HG03097 (cell line): ENCODE measurements around the gene GPR132.
"Not testable (repeated sequence)": the region's sequence is repeated elsewhere in the genome, so short reads cannot be mapped to it uniquely, and the experiment has no call there.

ENCODE experiments used
- ATAC-seq: cut with Tn5 transposase; IDR thresholded peaks from one replicate; pipeline ENCODE4 v1.9.1; 2021; ENCODE audit not compliant: unreplicated experiment, low FRiP score

Gene GPR132

GRCh38 chr14:105045710-105046326 lies 19.4 kb downstream of the GPR132 start:
- ATAC-seq: peak; percentile 57

GRCh38 chr14:105043641-105044040 lies 21.6 kb downstream of the GPR132 start:
- no peak for ATAC-seq

GRCh38 chr14:105042813-105043212 lies 22.4 kb downstream of the GPR132 start:
- ATAC-seq: no peak

GRCh38 chr14:105041841-105042765 lies 23.1 kb downstream of the GPR132 start:
- ATAC-seq: no peak

- no peak for ATAC-seq
Measured at GRCh38 chr14:105039458-105040205, 25.6 kb downstream of the GPR132 start.

GRCh38 chr14:105035616-105036015 lies 29.6 kb downstream of the GPR132 start:
- not testable (repeated sequence) for ATAC-seq

- no peak for ATAC-seq
Measured at GRCh38 chr14:105034315-105035039, 30.8 kb downstream of the GPR132 start.

- not testable (repeated sequence) for ATAC-seq
Measured at GRCh38 chr14:105033412-105033900, 31.8 kb downstream of the GPR132 start.

- not testable (repeated sequence) for ATAC-seq
Measured at GRCh38 chr14:105032451-105032901, 32.8 kb downstream of the GPR132 start.

- no peak for ATAC-seq
Measured at GRCh38 chr14:105030836-105031396, 34.3 kb downstream of the GPR132 start.

GRCh38 chr14:105030194-105030593 lies 35.0 kb downstream of the GPR132 start:
- no peak for ATAC-seq

GRCh38 chr14:105029402-105029801 lies 35.8 kb downstream of the GPR132 start:
- no peak for ATAC-seq

- ATAC-seq: no peak
Measured at GRCh38 chr14:105028251-105028927, 36.8 kb downstream of the GPR132 start.

- ATAC-seq: not testable (repeated sequence)
Measured at GRCh38 chr14:105027718-105028117, 37.5 kb downstream of the GPR132 start.

GRCh38 chr14:105026802-105027563 lies 38.2 kb downstream of the GPR132 start:
- no peak for ATAC-seq

GRCh38 chr14:105026033-105026785 lies 39.0 kb downstream of the GPR132 start:
- ATAC-seq: no peak

GRCh38 chr14:105025429-105025828 lies 39.8 kb downstream of the GPR132 start:
- no peak for ATAC-seq
